ENCODE measurements around the gene TRIM17. TPM values are rescaled to one million over a fixed set of nuclear protein-coding genes. Genes with fewer than 3 reads are reported as not detected.

Gene TRIM17
- total and polyA plus RNA-seq, 3 donors from 2014 or later, result 21.4 to 37.4 (median 33.6) TPM

- Histone ChIP-seq H3K27ac (no peak overlapping the region), H3K4me1 (peaks cover 10% of the 10 kb centered on the region), H3K27me3 (no peaks in the 10 kb centered on the region), H3K4me3 (no peak overlapping the region), H3K36me3 (ENCODE audit: low read depth, missing control alignments) (no peaks in the 10 kb centered on the region), H3K9me3 (no peaks in the 10 kb centered on the region)
- DNase-seq, result no peak
- 82 to 87% methylated on average over 9 to 19 of the region's 19 CpGs for WGBS, 2 donors
- TF ChIP-seq CTCF (IDR thresholded peaks at IDR 0.05) (no peak), POLR2A (IDR thresholded peaks at IDR 0.05) (no peak)
- intact Hi-C loops (cut with DNase I; ENCODE audit: low total_unique reads), result no loop called here
These were observed 15.8 kb downstream of the TRIM17 start for GRCh38 chr1:228400692-228401454.

- H3K36me3 ChIP-seq (ENCODE audit: low read depth, missing control alignments), result no peaks in the 10 kb centered on the region
- H3K4me1 ChIP-seq, result peaks cover 5% of the 10 kb centered on the region
- TF ChIP-seq CTCF (IDR thresholded peaks at IDR 0.05) (no peak), POLR2A (IDR thresholded peaks at IDR 0.05) (no peak)
- H3K4me3 ChIP-seq, result no peak overlapping the region
- intact Hi-C loops (cut with DNase I; ENCODE audit: low total_unique reads), result no loop called here
- no peaks in the 10 kb centered on the region for H3K9me3 ChIP-seq
- no peaks in the 10 kb centered on the region for H3K27me3 ChIP-seq
- no peak for DNase-seq
- 85 to 90% methylated on average over 4 to 11 of the region's 11 CpGs for WGBS, 2 donors
- no peak overlapping the region for H3K27ac ChIP-seq
These were observed 16.4 kb downstream of the TRIM17 start for GRCh38 chr1:228400237-228400651.

- WGBS, 2 donors, result 90 to 95% methylated on average over 14 of the region's 14 CpGs
- no peaks in the 10 kb centered on the region for H3K27me3 ChIP-seq
- no peak overlapping the region for H3K4me3 ChIP-seq
- H3K4me1 ChIP-seq, result no peaks in the 10 kb centered on the region
- TF ChIP-seq POLR2A (IDR thresholded peaks at IDR 0.05) (no peak), CTCF (IDR thresholded peaks at IDR 0.05) (no peak)
- H3K27ac ChIP-seq, result no peak overlapping the region
- intact Hi-C loops (cut with DNase I; ENCODE audit: low total_unique reads), result no loop called here
- no peak for DNase-seq
- H3K36me3 ChIP-seq (ENCODE audit: low read depth, missing control alignments), result no peaks in the 10 kb centered on the region
- H3K9me3 ChIP-seq, result no peaks in the 10 kb centered on the region
These were observed 17.0 kb downstream of the TRIM17 start for GRCh38 chr1:228399531-228400236.

- no peaks in the 10 kb centered on the region for H3K4me1 ChIP-seq
- no peak overlapping the region for H3K4me3 ChIP-seq
- H3K27ac ChIP-seq, result no peak overlapping the region
- no peaks in the 10 kb centered on the region for H3K27me3 ChIP-seq
- H3K36me3 ChIP-seq (ENCODE audit: low read depth, missing control alignments), result no peaks in the 10 kb centered on the region
- WGBS, 2 donors, result 86 to 94% methylated on average over 7 to 11 of the region's 12 CpGs
- TF ChIP-seq CTCF (IDR thresholded peaks at IDR 0.05), result no peak
- no peak for TF ChIP-seq POLR2A (IDR thresholded peaks at IDR 0.05)
- H3K9me3 ChIP-seq, result no peaks in the 10 kb centered on the region
- DNase-seq, result no peak
- intact Hi-C loops (cut with DNase I; ENCODE audit: low total_unique reads), result no loop called here
These were observed 17.8 kb downstream of the TRIM17 start for GRCh38 chr1:228398741-228399461.

Data from testis (tissue), 3 donors.